Liver (tissue), 9 donors: Measurements from ENCODE around the gene CLIP4. TPM values are rescaled to one million over a fixed set of nuclear protein-coding genes. Genes with fewer than 3 reads are reported as not detected.

Experiments
- DNase-seq: peaks from one replicate; pipeline ENCODE4 v3.0.0-alpha.2; 2017; ENCODE audit warnings: low spot score
- H3K27ac ChIP-seq, 2 donors: one replicate each; pipeline ENCODE4 v1.7.0; 2013; ENCODE audit warnings: inconsistent platforms in 2 of 2, low read length in 2 of 2, control low read depth in 1 of 2, low read depth in 1 of 2, mild to moderate bottlenecking in 1 of 2
- H3K27me3 ChIP-seq, 4 donors: one replicate each; pipeline versions ENCODE4 v1.6.1 to v1.7.0; 2013; ENCODE audit warnings: low read length in 3 of 4, inconsistent platforms in 1 of 4, mild to moderate bottlenecking in 1 of 4, moderate library complexity in 1 of 4; ENCODE audit not compliant: control insufficient read depth in 4 of 4, insufficient read depth in 4 of 4
- H3K36me3 ChIP-seq, 4 donors: one replicate each; pipeline versions ENCODE4 v1.6.1 to v1.7.0; 2013; ENCODE audit warnings: low read length in 3 of 4, mild to moderate bottlenecking in 3 of 4, low read depth in 1 of 4, moderate library complexity in 1 of 4; ENCODE audit not compliant: control insufficient read depth in 4 of 4, insufficient read depth in 3 of 4
- H3K4me1 ChIP-seq, 4 donors: one replicate each; pipeline versions ENCODE4 v1.6.1 to v1.7.0; 2013; ENCODE audit warnings: low read length in 3 of 4, mild to moderate bottlenecking in 3 of 4, moderate library complexity in 1 of 4; ENCODE audit not compliant: control insufficient read depth in 4 of 4, insufficient read depth in 4 of 4
- H3K4me3 ChIP-seq, 3 donors: one replicate each; pipeline versions ENCODE4 v1.6.1 to v1.7.0; 2013; ENCODE audit warnings: low read length in 3 of 3, control low read depth in 1 of 3, low read depth in 1 of 3, mild to moderate bottlenecking in 1 of 3
- H3K9ac ChIP-seq, 2 donors: one replicate each; pipeline ENCODE4 v1.7.0; 2013; ENCODE audit warnings: low read length in 2 of 2, mild to moderate bottlenecking in 2 of 2, moderate library complexity in 2 of 2, control low read depth in 1 of 2, low read depth in 1 of 2
- H3K9me3 ChIP-seq, 4 donors: one replicate each; pipeline versions ENCODE4 v1.6.1 to v1.7.0; 2013; ENCODE audit warnings: low read length in 3 of 4; ENCODE audit not compliant: control insufficient read depth in 4 of 4
- EGR1 ChIP-seq, 2 donors: IDR thresholded peaks; 2 replicates each; pipeline ENCODE4 v1.6.1; 2016 to 2018; ENCODE audit warnings: antibody characterized with exemption in 2 of 2, low read depth in 2 of 2
- FOXA1 ChIP-seq: IDR thresholded peaks from 2 replicates; pipeline ENCODE4 v1.6.1; 2016; ENCODE audit warnings: antibody characterized with exemption
- FOXA2 ChIP-seq: IDR thresholded peaks from 2 replicates; pipeline ENCODE4 v1.6.1; 2016; ENCODE audit warnings: antibody characterized with exemption
- GABPA ChIP-seq, 2 donors: IDR thresholded peaks in 1 of 2; conservative IDR thresholded peaks in 1 of 2; 2 replicates each; pipeline ENCODE4 v1.6.1; 2016; ENCODE audit warnings: antibody characterized with exemption in 2 of 2, mild to moderate bottlenecking in 1 of 2, moderate library complexity in 1 of 2
- HNF4A ChIP-seq, 2 donors: conservative IDR thresholded peaks; 2 replicates each; pipeline ENCODE4 v1.6.1; 2016; ENCODE audit warnings: antibody characterized with exemption in 2 of 2, mild to moderate bottlenecking in 2 of 2
- HNF4G ChIP-seq: IDR thresholded peaks from 2 replicates; pipeline ENCODE4 v1.6.1; 2016; ENCODE audit warnings: antibody characterized with exemption
- JUND ChIP-seq, 2 donors: IDR thresholded peaks; 2 replicates each; pipeline ENCODE4 v1.6.1; 2016; ENCODE audit warnings: antibody characterized with exemption in 2 of 2
- NR2F2 ChIP-seq: IDR thresholded peaks from 2 replicates; pipeline ENCODE4 v1.6.1; 2016; ENCODE audit warnings: antibody characterized with exemption
- RAD21 ChIP-seq, 2 donors: IDR thresholded peaks; 2 replicates each; pipeline ENCODE4 v1.6.1; 2016; ENCODE audit warnings: antibody characterized with exemption in 2 of 2, mild to moderate bottlenecking in 2 of 2
- RXRA ChIP-seq, 2 donors: IDR thresholded peaks; 2 replicates each; pipeline ENCODE4 v1.6.1; 2017 to 2018; ENCODE audit warnings: antibody characterized with exemption in 2 of 2, mild to moderate bottlenecking in 1 of 2
- TAF1 ChIP-seq: conservative IDR thresholded peaks from 2 replicates; pipeline ENCODE4 v1.6.1; 2016; ENCODE audit warnings: antibody characterized with exemption, mild to moderate bottlenecking
- WGBS: extraction: QIAGEN DNeasy Blood & Tissue Kit; methylation state at CpG from one replicate; pipeline ENCODE4 v1.1.7; 2013; 5-methylcytosine and 5-hydroxymethylcytosine counted together
- polyA plus RNA-seq, 2 donors: library from polyadenylated mRNA; stranded (reverse) in 1 of 2; unstranded in 1 of 2; fragments of 200-250 nt in 1 of 2; fragments of >200 nt in 1 of 2; fragmentation: Nextera tagmentation in 1 of 2; extraction: Ambion mirVana in 1 of 2; gene quantifications; one replicate each; pipeline versions ENCODE4 v1.2.1 to v1.2.3, GENCODE V29; 2013 to 2015
- total RNA-seq, 2 donors: library from RNA; depleted of rRNA; stranded (reverse); fragments of >200 nt; gene quantifications; one replicate each; pipeline ENCODE4 v1.2.3, GENCODE V29; 2014
- TF ChIP-seq, protein P1 (sequence below): IDR thresholded peaks from 2 replicates; pipeline ENCODE4 v1.6.1; 2016; ENCODE audit warnings: antibody characterized with exemption
- TF ChIP-seq, protein P2 (sequence below): IDR thresholded peaks from 2 replicates; pipeline ENCODE4 v1.6.1; 2016; ENCODE audit warnings: antibody characterized with exemption
- TF ChIP-seq, protein P3 (sequence below): IDR thresholded peaks from 2 replicates; pipeline ENCODE4 v1.6.1; 2016; ENCODE audit warnings: antibody characterized with exemption, mild to moderate bottlenecking
- TF ChIP-seq, protein P4 (sequence below): fragments of 150-350 bp; IDR thresholded peaks from 2 replicates; pipeline ENCODE4 v1.5.1; 2017; ENCODE audit warnings: improper control_type of control experiment, low read depth, low read length; ENCODE audit not compliant: missing input control
- donor health status: healthy.
- donor health status: healthy.
- donor health status: healthy.
- donor health status: healthy.
- donor health status: healthy.

Gene CLIP4
- total and polyA plus RNA-seq, 4 donors, result 1.3 to 6.7 (median 3.2) TPM

DNA sequence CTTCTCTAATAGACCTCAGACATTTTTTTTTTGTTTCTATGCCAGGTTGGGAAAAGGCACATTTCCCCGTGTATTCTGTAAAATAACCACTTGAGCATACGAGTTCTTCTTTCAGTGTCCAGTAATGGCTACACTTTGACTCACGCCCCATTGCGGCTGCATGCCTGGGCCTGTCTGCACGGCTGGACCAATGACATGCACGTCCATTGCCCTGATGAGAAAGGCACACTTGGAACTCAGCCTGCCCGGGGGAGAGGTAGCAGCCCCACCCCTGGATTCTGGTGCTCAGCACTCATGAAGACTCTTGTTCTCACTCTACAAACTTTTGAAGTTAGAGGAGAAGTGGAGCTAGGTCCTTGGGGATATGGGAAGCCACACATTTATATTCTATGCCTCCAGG is 46.7 kb upstream of the CLIP4 start:
- TF ChIP-seq FOXA2, result no peak
- no peaks in the 10 kb centered on the region for H3K9me3 ChIP-seq
- no peak overlapping the region for H3K9ac ChIP-seq
- H3K36me3 ChIP-seq, result no peaks in the 10 kb centered on the region
- H3K4me1 ChIP-seq, result no peaks in the 10 kb centered on the region
- H3K4me3 ChIP-seq, result no peak overlapping the region
- H3K27ac ChIP-seq, result no peak overlapping the region
- no peaks in the 10 kb centered on the region for H3K27me3 ChIP-seq
- 86% methylated on average over 7 of the region's 7 CpGs for WGBS
- DNase-seq, result no peak

DNA sequence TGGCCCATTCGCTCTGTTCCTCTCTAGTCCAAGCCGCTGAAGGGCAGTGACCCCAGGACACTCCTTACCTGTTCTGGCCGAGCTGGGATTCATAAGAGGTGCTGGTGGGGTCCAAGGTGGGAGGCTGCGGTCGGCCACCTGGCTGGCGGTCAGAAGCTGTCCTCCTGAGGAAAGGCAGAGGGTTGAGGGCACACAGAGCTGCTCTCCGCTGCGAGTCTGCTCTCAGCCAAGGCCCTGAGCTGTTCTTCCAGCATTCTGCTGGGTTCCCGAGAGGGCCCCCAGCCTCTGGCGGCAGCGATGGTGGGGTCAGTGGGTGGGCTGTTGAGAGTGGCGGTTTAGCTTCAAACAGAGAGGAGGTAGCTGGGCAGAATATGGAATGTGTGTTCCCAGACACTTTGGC is 44.7 kb upstream of the CLIP4 start:
- H3K4me3 ChIP-seq, result no peak overlapping the region
- DNase-seq, result no peak
- no peak overlapping the region for H3K27ac ChIP-seq
- WGBS, result 83% methylated on average over 12 of the region's 12 CpGs
- no peak overlapping the region for H3K9ac ChIP-seq
- TF ChIP-seq RAD21 (IDR thresholded peaks at IDR 0.05) (no peak), FOXA1 (no peak), EGR1 (IDR thresholded peaks at IDR 0.05; ENCODE audit: low read depth in 2 of 2) (no peak), HNF4A (conservative IDR thresholded peaks at IDR 0.05) (no peak), FOXA2 (no peak), RXRA (IDR thresholded peaks at IDR 0.05) (no peak), NR2F2 (no peak), TAF1 (no peak)
- TF ChIP-seq, protein P1, sequence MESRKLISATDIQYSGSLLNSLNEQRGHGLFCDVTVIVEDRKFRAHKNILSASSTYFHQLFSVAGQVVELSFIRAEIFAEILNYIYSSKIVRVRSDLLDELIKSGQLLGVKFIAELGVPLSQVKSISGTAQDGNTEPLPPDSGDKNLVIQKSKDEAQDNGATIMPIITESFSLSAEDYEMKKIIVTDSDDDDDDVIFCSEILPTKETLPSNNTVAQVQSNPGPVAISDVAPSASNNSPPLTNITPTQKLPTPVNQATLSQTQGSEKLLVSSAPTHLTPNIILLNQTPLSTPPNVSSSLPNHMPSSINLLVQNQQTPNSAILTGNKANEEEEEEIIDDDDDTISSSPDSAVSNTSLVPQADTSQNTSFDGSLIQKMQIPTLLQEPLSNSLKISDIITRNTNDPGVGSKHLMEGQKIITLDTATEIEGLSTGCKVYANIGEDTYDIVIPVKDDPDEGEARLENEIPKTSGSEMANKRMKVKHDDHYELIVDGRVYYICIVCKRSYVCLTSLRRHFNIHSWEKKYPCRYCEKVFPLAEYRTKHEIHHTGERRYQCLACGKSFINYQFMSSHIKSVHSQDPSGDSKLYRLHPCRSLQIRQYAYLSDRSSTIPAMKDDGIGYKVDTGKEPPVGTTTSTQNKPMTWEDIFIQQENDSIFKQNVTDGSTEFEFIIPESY, result no peak
- TF ChIP-seq, protein P2, sequence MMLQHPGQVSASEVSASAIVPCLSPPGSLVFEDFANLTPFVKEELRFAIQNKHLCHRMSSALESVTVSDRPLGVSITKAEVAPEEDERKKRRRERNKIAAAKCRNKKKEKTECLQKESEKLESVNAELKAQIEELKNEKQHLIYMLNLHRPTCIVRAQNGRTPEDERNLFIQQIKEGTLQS, result no peak
- TF ChIP-seq, protein P3, sequence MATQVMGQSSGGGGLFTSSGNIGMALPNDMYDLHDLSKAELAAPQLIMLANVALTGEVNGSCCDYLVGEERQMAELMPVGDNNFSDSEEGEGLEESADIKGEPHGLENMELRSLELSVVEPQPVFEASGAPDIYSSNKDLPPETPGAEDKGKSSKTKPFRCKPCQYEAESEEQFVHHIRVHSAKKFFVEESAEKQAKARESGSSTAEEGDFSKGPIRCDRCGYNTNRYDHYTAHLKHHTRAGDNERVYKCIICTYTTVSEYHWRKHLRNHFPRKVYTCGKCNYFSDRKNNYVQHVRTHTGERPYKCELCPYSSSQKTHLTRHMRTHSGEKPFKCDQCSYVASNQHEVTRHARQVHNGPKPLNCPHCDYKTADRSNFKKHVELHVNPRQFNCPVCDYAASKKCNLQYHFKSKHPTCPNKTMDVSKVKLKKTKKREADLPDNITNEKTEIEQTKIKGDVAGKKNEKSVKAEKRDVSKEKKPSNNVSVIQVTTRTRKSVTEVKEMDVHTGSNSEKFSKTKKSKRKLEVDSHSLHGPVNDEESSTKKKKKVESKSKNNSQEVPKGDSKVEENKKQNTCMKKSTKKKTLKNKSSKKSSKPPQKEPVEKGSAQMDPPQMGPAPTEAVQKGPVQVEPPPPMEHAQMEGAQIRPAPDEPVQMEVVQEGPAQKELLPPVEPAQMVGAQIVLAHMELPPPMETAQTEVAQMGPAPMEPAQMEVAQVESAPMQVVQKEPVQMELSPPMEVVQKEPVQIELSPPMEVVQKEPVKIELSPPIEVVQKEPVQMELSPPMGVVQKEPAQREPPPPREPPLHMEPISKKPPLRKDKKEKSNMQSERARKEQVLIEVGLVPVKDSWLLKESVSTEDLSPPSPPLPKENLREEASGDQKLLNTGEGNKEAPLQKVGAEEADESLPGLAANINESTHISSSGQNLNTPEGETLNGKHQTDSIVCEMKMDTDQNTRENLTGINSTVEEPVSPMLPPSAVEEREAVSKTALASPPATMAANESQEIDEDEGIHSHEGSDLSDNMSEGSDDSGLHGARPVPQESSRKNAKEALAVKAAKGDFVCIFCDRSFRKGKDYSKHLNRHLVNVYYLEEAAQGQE, result no peak
- no peaks in the 10 kb centered on the region for H3K9me3 ChIP-seq
- H3K36me3 ChIP-seq, result no peaks in the 10 kb centered on the region
- no peaks in the 10 kb centered on the region for H3K27me3 ChIP-seq
- H3K4me1 ChIP-seq, result no peaks in the 10 kb centered on the region

DNA sequence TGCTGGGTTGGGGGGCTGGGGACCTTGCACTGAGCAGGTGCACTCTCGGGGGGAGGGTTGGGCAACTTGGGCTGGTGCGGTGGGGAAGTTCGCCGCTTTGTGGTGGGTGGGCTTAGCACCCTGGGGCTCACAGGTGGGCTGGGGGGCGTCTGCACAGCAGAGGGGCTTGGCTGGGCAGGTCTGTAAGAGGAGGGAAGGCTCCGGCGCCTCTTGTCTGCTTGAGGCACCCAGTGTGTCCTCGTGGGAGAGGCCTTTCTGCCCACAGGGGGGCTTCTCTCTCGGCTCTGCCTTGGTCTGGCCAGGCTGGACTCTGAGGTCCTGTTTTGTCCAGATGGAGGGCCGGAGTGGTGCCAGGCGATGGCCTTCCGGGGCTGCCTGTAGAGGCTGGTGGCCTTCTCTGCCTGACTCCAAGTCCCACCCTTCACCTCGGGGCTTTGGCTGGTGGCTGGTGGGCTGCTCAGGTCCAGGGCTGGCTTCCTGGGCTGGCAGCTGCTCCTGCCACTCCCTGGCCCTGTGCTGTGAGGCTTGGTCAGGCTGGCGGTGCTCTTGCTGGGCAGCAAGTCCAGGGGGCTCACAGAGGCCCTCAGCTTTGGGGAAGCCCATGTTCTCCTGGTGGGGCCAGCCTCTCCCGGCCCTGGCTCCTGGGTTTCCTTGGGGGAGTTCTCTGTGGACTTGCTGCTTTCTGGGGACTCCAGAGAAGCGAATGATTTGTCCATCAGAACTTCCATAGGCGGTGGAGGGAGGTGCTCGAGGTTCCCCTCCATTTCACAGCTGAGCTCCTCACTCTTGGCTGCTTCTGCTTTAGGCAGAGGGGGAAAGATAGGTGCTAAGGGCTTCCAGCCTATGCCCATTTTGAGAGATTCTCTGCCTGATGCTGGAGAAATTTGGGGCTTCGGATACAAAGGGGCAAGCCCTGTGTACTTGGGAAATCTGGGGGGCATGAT is 43.9 kb upstream of the CLIP4 start:
- Histone ChIP-seq H3K9ac (no peak overlapping the region), H3K27me3 (no peaks in the 10 kb centered on the region), H3K4me1 (no peaks in the 10 kb centered on the region), H3K27ac (no peak overlapping the region), H3K4me3 (no peak overlapping the region), H3K9me3 (no peaks in the 10 kb centered on the region), H3K36me3 (no peaks in the 10 kb centered on the region)
- 82% methylated on average over 19 of the region's 19 CpGs for WGBS
- no peak for DNase-seq
- no peak for TF ChIP-seq FOXA2
- TF ChIP-seq GABPA (IDR thresholded peaks at IDR 0.05 in 1 of 2, conservative IDR thresholded peaks at IDR 0.05 in 1 of 2), result no peak
- TF ChIP-seq, protein P1, result no peak
- TF ChIP-seq, protein P2, result no peak
- TF ChIP-seq, protein P4, sequence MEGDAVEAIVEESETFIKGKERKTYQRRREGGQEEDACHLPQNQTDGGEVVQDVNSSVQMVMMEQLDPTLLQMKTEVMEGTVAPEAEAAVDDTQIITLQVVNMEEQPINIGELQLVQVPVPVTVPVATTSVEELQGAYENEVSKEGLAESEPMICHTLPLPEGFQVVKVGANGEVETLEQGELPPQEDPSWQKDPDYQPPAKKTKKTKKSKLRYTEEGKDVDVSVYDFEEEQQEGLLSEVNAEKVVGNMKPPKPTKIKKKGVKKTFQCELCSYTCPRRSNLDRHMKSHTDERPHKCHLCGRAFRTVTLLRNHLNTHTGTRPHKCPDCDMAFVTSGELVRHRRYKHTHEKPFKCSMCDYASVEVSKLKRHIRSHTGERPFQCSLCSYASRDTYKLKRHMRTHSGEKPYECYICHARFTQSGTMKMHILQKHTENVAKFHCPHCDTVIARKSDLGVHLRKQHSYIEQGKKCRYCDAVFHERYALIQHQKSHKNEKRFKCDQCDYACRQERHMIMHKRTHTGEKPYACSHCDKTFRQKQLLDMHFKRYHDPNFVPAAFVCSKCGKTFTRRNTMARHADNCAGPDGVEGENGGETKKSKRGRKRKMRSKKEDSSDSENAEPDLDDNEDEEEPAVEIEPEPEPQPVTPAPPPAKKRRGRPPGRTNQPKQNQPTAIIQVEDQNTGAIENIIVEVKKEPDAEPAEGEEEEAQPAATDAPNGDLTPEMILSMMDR, result no peak
- no peak for TF ChIP-seq TAF1
- no peak for TF ChIP-seq JUND (IDR thresholded peaks at IDR 0.05)
- TF ChIP-seq EGR1 (IDR thresholded peaks at IDR 0.05; ENCODE audit: low read depth in 2 of 2), result no peak
- TF ChIP-seq HNF4G, result no peak
- no peak for TF ChIP-seq FOXA1
- TF ChIP-seq NR2F2, result no peak
- no peak for TF ChIP-seq RXRA (IDR thresholded peaks at IDR 0.05)
